Activated naive CD8-positive, alpha-beta T cell treated with anti-CD3 and anti-CD28 coated beads, Interleukin-2, amount 50 U/mL, for 24 hours (primary cell): ENCODE data around the gene SCRT2.

Source experiments
- ATAC-seq: fragments of 150-1000 bp; cut with Tn5 transposase; one replicate; pipeline ENCODE4 v1.10.0; 2021
- DNase-seq: peaks from one replicate; pipeline ENCODE4 v3.0.0; 2021
- H3K27ac Mint-ChIP-seq: one replicate; pipeline ENCODE4 v1.8.0; 2021; ENCODE audit warnings: mild to moderate bottlenecking, mixed read lengths
- H3K27me3 Mint-ChIP-seq: one replicate; pipeline ENCODE4 v1.8.0; 2021; ENCODE audit warnings: mixed read lengths
- H3K36me3 Mint-ChIP-seq: one replicate; pipeline ENCODE4 v1.8.0; 2021; ENCODE audit warnings: low read depth, mixed read lengths
- H3K4me1 Mint-ChIP-seq: one replicate; pipeline ENCODE4 v1.8.0; 2021; ENCODE audit warnings: mixed read lengths
- H3K4me3 Mint-ChIP-seq: one replicate; pipeline ENCODE4 v1.8.0; 2021; ENCODE audit warnings: mild to moderate bottlenecking, moderate library complexity, mixed read lengths
- H3K9me3 Mint-ChIP-seq: one replicate; pipeline ENCODE4 v1.8.0; 2021; ENCODE audit warnings: mixed read lengths

The SCRT2 gene

DNA sequence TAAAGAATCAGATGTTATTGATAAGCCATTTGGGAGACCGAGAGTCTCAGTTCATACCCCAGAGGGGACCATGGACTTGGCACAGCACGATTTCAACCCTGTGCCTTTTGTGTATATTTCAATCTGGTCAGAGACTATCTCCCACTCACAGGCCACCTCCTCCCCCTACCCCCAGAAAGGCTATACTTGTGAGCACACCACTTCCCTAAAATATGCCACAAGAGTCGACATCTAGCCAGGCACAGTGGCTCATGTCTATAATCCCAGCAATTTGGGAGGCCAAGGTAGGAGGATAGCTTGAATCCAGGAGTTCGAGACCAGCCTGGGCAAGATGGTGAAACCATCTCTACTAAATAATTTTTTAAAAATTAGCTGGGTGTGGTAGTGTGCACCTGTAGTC is 51.9 kb downstream of the SCRT2 start:
- H3K9me3 Mint-ChIP-seq = peaks cover 7% of the 10 kb centered on the region
- no peak overlapping the region for H3K4me3 Mint-ChIP-seq
- H3K27me3 Mint-ChIP-seq = peaks cover 27% of the 10 kb centered on the region
- no peak for ATAC-seq
- DNase-seq = no peak
- no peak overlapping the region for H3K27ac Mint-ChIP-seq
- H3K4me1 Mint-ChIP-seq = no peaks in the 10 kb centered on the region
- H3K36me3 Mint-ChIP-seq = no peaks in the 10 kb centered on the region

DNA sequence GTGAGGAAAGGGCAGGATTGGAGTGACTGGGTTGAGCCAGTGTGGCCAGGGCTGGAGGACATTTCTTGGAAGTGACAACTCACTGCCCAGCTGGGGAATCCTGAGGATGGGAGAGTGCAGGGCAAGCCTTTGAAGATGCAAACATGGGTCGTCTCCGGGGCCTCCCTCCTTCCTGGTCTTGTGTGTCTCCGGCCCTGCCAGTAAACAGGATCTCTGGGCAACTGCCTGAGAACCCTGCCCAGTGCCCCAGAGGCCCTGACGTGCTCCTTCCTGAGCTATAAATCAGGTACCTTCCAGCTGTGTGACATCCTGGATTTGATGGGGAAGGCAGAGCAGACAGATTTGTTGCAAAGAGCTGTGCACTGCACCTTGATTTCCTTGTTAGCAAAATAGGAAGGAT is 52.6 kb downstream of the SCRT2 start:
- ATAC-seq (no peak), DNase-seq (no peak)
- peaks cover 8% of the 10 kb centered on the region for H3K9me3 Mint-ChIP-seq
- no peak overlapping the region for H3K27ac Mint-ChIP-seq
- H3K4me3 Mint-ChIP-seq = no peak overlapping the region
- peaks cover 33% of the 10 kb centered on the region for H3K27me3 Mint-ChIP-seq
- H3K4me1 Mint-ChIP-seq = no peaks in the 10 kb centered on the region
- H3K36me3 Mint-ChIP-seq = no peaks in the 10 kb centered on the region

DNA sequence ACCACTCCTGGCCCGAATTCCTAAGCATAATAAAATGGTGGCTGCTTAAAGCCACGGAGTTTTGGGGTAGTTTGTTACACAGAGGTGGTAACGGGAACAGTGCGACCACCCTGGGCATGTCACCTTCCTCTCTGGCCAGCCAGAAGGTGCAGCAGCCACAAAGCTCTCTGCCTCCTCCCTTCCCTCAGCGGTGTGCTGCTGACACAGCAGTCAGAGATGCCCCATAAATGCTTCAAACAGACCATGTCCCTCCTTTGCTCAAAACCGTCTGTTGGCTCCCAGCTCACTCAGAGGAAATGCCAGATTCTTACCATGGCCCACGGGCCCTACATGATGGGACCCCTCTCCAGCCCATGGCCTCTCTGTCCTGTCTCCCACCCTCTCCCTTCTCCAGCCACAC is 53.4 kb downstream of the SCRT2 start:
- H3K4me3 Mint-ChIP-seq = no peak overlapping the region
- DNase-seq (no peak), ATAC-seq (no peak)
- H3K36me3 Mint-ChIP-seq = no peaks in the 10 kb centered on the region
- peaks cover 11% of the 10 kb centered on the region for H3K9me3 Mint-ChIP-seq
- H3K27me3 Mint-ChIP-seq = peaks cover 37% of the 10 kb centered on the region
- no peaks in the 10 kb centered on the region for H3K4me1 Mint-ChIP-seq
- no peak overlapping the region for H3K27ac Mint-ChIP-seq

DNA sequence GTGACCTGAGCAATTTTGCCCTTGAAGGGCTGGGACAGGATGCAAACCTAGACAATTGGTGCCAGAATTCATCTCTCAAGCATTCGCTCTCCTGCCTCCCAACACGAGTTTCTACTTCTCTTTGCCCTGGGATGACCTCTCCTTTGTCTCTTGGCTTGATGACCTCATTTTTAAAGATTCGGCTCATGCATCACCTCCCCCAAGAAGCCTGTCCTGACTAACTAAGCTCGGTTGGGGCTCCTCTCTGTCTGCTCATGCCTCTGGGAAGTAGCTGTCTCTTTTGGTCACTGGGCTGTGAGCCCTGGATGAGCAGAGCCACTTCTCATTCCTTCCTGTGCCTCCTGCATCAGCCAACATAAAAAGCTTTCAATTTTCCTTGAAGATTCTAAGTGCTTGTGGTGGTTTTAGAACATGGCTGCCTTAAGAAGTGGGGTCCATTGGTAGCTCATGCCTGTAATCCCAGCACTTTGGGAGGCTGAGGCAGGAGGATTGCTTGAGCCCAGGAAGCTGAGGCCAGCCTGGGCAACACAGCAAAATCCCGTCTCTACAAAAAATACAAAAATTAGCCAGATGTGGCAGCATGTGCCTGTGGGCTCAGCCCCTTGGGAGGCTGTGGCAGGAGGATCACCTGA is 54.4 kb downstream of the SCRT2 start:
- Mint-ChIP-seq H3K4me1 (no peaks in the 10 kb centered on the region), H3K36me3 (no peaks in the 10 kb centered on the region), H3K27me3 (peaks cover 41% of the 10 kb centered on the region), H3K4me3 (no peak overlapping the region), H3K27ac (no peak overlapping the region), H3K9me3 (peaks cover 11% of the 10 kb centered on the region)
- ATAC-seq = no peak
- DNase-seq = no peak

DNA sequence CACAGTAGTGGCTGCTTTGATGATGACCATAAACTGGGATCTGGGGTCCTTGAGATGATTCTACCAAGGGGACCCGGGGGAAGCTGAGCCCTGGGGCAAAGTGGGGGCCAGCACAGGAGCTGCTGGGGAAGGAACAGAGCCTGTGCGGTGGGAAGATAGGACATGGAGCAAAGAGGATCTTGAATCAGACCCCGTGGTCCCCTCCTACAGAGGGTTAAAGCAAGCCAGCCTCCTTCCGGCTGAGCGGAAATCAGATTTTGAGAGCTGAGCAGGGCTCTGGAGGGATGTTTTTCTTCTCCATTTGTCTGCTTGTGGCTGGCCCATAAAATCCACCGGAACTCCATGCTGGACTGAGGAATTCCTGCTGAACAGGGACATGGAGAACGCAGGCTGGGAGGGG is 55.4 kb downstream of the SCRT2 start:
- H3K9me3 Mint-ChIP-seq = peaks cover 9% of the 10 kb centered on the region
- no peaks in the 10 kb centered on the region for H3K36me3 Mint-ChIP-seq
- DNase-seq (no peak), ATAC-seq (no peak)
- no peaks in the 10 kb centered on the region for H3K4me1 Mint-ChIP-seq
- no peak overlapping the region for H3K27ac Mint-ChIP-seq
- H3K27me3 Mint-ChIP-seq = peaks cover 41% of the 10 kb centered on the region
- no peak overlapping the region for H3K4me3 Mint-ChIP-seq

DNA sequence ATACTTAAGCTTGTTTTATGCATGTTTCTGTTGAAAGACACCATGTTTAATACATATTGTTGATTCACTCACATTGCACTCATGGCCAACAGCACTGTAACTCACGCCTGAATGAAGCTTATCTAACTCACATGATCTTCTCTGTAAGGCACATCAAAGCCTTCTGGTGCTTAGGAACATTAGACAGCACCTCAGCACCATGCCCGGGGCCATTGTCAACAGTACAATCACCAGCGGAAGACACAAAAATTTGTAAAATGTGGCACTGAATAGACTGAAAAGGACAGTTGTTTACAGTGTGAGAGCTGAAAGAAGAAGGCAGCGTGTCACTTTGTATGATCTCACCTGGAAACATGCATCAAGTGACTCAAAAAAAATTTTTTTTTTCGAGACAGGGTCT is 56.6 kb downstream of the SCRT2 start:
- Mint-ChIP-seq H3K27me3 (peaks cover 41% of the 10 kb centered on the region), H3K36me3 (no peaks in the 10 kb centered on the region), H3K4me1 (no peaks in the 10 kb centered on the region), H3K4me3 (no peak overlapping the region), H3K9me3 (peaks cover 5% of the 10 kb centered on the region), H3K27ac (no peak overlapping the region)
- no peak for DNase-seq
- no peak for ATAC-seq

DNA sequence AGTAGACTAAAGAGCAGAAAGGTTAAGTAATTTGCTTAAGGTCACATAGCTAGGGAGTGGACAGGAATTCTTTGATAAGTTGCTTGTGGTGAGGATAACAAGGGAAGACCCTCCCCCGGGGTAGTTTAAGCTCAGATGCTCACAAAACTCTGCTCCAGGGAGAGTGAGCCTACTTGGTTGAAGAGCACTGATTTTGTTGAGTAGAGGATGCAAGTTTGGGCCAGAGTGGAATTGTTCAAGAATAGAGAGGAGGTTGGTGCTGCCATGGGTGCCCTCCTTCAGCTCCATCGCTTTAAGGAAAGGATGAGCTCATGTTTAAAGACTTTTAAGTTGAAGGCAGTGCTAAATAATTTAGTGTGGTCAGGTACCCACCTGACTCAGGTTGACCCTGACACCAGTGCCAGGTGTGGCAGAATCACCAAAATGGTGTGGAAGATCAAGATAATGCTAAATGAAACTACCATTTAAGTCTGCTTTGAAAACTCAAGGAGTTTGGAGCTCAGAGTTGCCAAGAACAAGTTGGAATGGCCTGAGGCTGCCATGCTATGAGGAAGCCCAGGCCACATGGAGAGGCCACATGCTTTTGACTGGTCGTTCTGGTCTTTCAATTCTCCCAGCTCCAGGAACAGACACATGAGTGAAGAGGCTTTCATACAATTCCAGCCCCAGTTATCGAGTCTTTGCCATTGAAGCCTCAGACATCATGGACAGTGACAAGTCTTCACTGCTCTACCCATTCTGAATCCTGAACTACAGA is 57.5 kb downstream of the SCRT2 start:
- Mint-ChIP-seq H3K27ac (no peak overlapping the region), H3K36me3 (no peaks in the 10 kb centered on the region), H3K27me3 (peaks cover 49% of the 10 kb centered on the region), H3K4me1 (no peaks in the 10 kb centered on the region), H3K9me3 (peaks cover 5% of the 10 kb centered on the region), H3K4me3 (no peak overlapping the region)
- ATAC-seq (no peak), DNase-seq (no peak)

DNA sequence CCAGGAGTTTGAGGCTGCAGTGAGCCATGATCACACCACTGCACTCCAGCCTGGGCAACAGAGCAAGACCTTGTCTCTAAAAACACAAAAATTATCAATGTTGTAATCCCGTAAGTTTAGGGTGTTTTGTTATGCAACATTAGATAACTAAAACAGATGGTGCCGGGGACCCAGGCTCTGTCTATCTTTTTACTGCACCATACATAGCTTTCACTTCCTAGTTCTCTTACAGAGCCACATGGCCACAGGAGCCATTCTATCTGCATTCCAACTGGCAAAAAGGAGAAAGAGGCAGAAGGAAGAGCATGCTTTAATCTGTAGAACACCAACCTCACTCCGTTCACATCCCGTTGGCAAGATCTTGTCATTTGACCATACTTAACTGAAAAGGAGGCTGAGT is 60.1 kb downstream of the SCRT2 start:
- ATAC-seq (no peak), DNase-seq (no peak)
- H3K4me3 Mint-ChIP-seq = no peak overlapping the region
- H3K27ac Mint-ChIP-seq = no peak overlapping the region
- H3K9me3 Mint-ChIP-seq = peaks cover 5% of the 10 kb centered on the region
- H3K27me3 Mint-ChIP-seq = peaks cover 56% of the 10 kb centered on the region
- no peaks in the 10 kb centered on the region for H3K36me3 Mint-ChIP-seq
- H3K4me1 Mint-ChIP-seq = peaks cover 9% of the 10 kb centered on the region

DNA sequence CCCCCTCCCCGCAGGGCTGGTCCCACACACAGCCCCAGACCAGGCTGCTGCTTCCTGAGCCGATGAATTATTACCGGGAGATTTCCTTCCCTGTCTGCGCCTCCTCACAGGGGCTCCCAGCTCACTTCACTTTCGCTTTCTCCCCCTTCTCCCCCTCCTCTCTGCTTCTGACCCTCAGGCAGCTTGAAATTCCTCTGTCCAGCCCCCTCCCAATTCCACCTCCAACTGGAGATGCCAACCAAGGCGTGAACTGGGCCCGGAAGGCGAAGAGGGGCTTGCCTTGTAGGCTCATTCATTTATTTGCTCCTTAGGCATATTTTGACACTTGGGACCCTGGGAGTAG is 63.8 kb downstream of the SCRT2 start:
- H3K27me3 Mint-ChIP-seq = peaks cover 57% of the 10 kb centered on the region
- no peaks in the 10 kb centered on the region for H3K36me3 Mint-ChIP-seq
- H3K27ac Mint-ChIP-seq = no peak overlapping the region
- no peaks in the 10 kb centered on the region for H3K9me3 Mint-ChIP-seq
- DNase-seq = no peak
- ATAC-seq = no peak
- H3K4me1 Mint-ChIP-seq = peaks cover 10% of the 10 kb centered on the region
- H3K4me3 Mint-ChIP-seq = no peak overlapping the region
